Stomach (tissue), 9 donors: ENCODE data around the gene SNORC. TPM values are rescaled to one million over a fixed set of nuclear protein-coding genes. Genes with fewer than 3 reads are reported as not detected.

Source experiments
- DNase-seq, 2 donors: peaks; one replicate each; pipeline versions ENCODE4 v3.0.0 to v3.0.0-alpha.2; 2013 to 2019
- H3K27ac ChIP-seq, 5 donors: fragments of 200-600 bp in 4 of 5; sonication (generic) in 4 of 5; one replicate each; pipeline ENCODE4 v1.5.1; 2013 to 2019; ENCODE audit warnings: mild to moderate bottlenecking in 1 of 5, moderate library complexity in 1 of 5
- H3K27me3 ChIP-seq, 3 donors: fragments of 200-600 bp; sonication (generic); one replicate each; pipeline ENCODE4 v1.5.1; 2017 to 2019; ENCODE audit warnings: mixed run types in 1 of 3
- H3K36me3 ChIP-seq, 4 donors: fragments of 200-600 bp; sonication (generic); 1 replicate in 3 of 4; 2 replicates in 1 of 4; pipeline ENCODE4 v1.5.1; 2016 to 2019
- H3K4me1 ChIP-seq, 4 donors: fragments of 200-600 bp; sonication (generic); one replicate each; pipeline ENCODE4 v1.5.1; 2016 to 2019
- H3K4me3 ChIP-seq, 4 donors: fragments of 200-600 bp; sonication (generic) in 3 of 4; one replicate each; pipeline ENCODE4 v1.5.1; 2016 to 2019; ENCODE audit warnings: mild to moderate bottlenecking in 1 of 4
- H3K9me3 ChIP-seq, 4 donors: fragments of 200-600 bp; sonication (generic); one replicate each; pipeline ENCODE4 v1.5.1; 2016 to 2019
- CTCF ChIP-seq, 7 experiments: fragments of 450-650 bp in 4 of 7; fragments of 200-600 bp in 3 of 7; sonication (generic) in 3 of 7; IDR thresholded peaks; one replicate each; pipeline ENCODE4 v1.5.1; 2016 to 2019; ENCODE audit warnings: antibody characterized with exemption in 7 of 7, control low read depth in 2 of 7, mild to moderate bottlenecking in 1 of 7
- EP300 ChIP-seq: sonication (generic); formaldehyde crosslinking; IDR thresholded peaks from one replicate; pipeline ENCODE4 v1.6.1; 2017; ENCODE audit warnings: antibody characterized with exemption
- POLR2A ChIP-seq, 4 donors: fragments of 450-650 bp; IDR thresholded peaks; one replicate each; pipeline ENCODE4 v1.6.1; 2016; ENCODE audit warnings: antibody characterized with exemption in 4 of 4, control low read depth in 2 of 4, mild to moderate bottlenecking in 1 of 4, moderate library complexity in 1 of 4
- POLR2AphosphoS5 ChIP-seq, 3 donors: sonication (generic); formaldehyde crosslinking; IDR thresholded peaks; one replicate each; pipeline ENCODE4 v1.6.1; 2016; ENCODE audit warnings: antibody characterized with exemption in 3 of 3
- WGBS, 5 donors: extraction: QIAGEN DNeasy Blood & Tissue Kit in 3 of 5; methylation state at CpG; one replicate each; pipeline versions ENCODE4 v1.1.5 to v1.1.7; 2013 to 2018; 5-methylcytosine and 5-hydroxymethylcytosine counted together
- intact Hi-C: fragments of 100-400 bp; cut with DNase I; formaldehyde crosslinking; loops from one replicate; pipeline ENCODE4 v1.15.1; 2023; ENCODE audit warnings: low total_unique reads
- polyA plus RNA-seq, 3 donors: library from polyadenylated mRNA; stranded (reverse); fragments of 200-250 nt; gene quantifications; one replicate each; pipeline ENCODE4 v1.2.3, GENCODE V29; 2013
- total RNA-seq, 5 donors: library from RNA; depleted of rRNA; stranded (reverse); fragments of >200 nt; gene quantifications; one replicate each; pipeline versions ENCODE4 v1.1.0 to v1.2.3, GENCODE V29; 2014 to 2016
- donor health status: healthy with polysubstance abuse.
- donor health status: Bipolar disorder and iron deficiency.
- donor health status: healthy.

SNORC gene
- total and polyA plus RNA-seq, 8 donors: 0.55 to 23.8 (median 6.3) TPM; not detected in 1

GRCh38 chr2:232835687-232836208, 34.3 kb upstream of the SNORC start:
- H3K36me3 ChIP-seq: peaks cover 44 to 89% (median 85%) of the 10 kb centered on the region in 4 donors
- H3K27ac ChIP-seq: peak overlapping the region in 1 of 5 donors; percentile 18
- intact Hi-C loops: no loop called here

GRCh38 chr2:232836934-232837333, 33.1 kb upstream of the SNORC start:
- peaks cover 7 to 49% (median 28%) of the 10 kb centered on the region in 4 donors for H3K4me1 ChIP-seq
- DNase-seq: no peak
- H3K9me3 ChIP-seq: no peaks in the 10 kb centered on the region
- no peak for TF ChIP-seq CTCF (IDR thresholded peaks at IDR 0.05)
- TF ChIP-seq EP300: no peak
- no peak for TF ChIP-seq POLR2A (IDR thresholded peaks at IDR 0.05)
- TF ChIP-seq POLR2AphosphoS5 (IDR thresholded peaks at IDR 0.05): no peak
- no peak overlapping the region for H3K27ac ChIP-seq
- intact Hi-C loops: no loop called here
- H3K27me3 ChIP-seq: no peaks in the 10 kb centered on the region
- H3K4me3 ChIP-seq: no peak overlapping the region
- H3K36me3 ChIP-seq: peaks cover 41 to 89% (median 85%) of the 10 kb centered on the region in 4 donors
- WGBS, 5 donors: 86 to 96% (median 93%) methylated on average over 3 to 4 of the region's 4 CpGs

More at GRCh38 chr2:232835687-232836208, 34.3 kb upstream of the SNORC start:
- peak in 1 of 2 donors; percentile 7 for DNase-seq
- 37 to 55% (median 44%) methylated on average over 14 of the region's 14 CpGs for WGBS, 5 donors
- no peaks in the 10 kb centered on the region for H3K27me3 ChIP-seq
- peaks cover 7 to 49% (median 28%) of the 10 kb centered on the region in 4 donors for H3K4me1 ChIP-seq
- TF ChIP-seq POLR2AphosphoS5 (IDR thresholded peaks at IDR 0.05): no peak
- no peak for TF ChIP-seq POLR2A (IDR thresholded peaks at IDR 0.05)
- TF ChIP-seq CTCF (IDR thresholded peaks at IDR 0.05): no peak
- H3K4me3 ChIP-seq: no peak overlapping the region
- H3K9me3 ChIP-seq: no peaks in the 10 kb centered on the region

GRCh38 chr2:232838406-232838874, 31.6 kb upstream of the SNORC start:
- H3K27ac ChIP-seq: peak overlapping the region in 2 of 5 donors; percentile 43 to 66

More at GRCh38 chr2:232838406-232838874, 31.6 kb upstream of the SNORC start:
- DNase-seq: peak in 1 of 2 donors; percentile 48
- intact Hi-C loops: no loop called here
- H3K4me3 ChIP-seq: no peak overlapping the region
- H3K4me1 ChIP-seq: peaks cover 7 to 49% (median 28%) of the 10 kb centered on the region in 4 donors
- no peaks in the 10 kb centered on the region for H3K27me3 ChIP-seq
- H3K36me3 ChIP-seq: peaks cover 35 to 86% (median 84%) of the 10 kb centered on the region in 4 donors
- TF ChIP-seq EP300: no peak
- TF ChIP-seq CTCF (IDR thresholded peaks at IDR 0.05): no peak
- TF ChIP-seq POLR2A (IDR thresholded peaks at IDR 0.05): no peak
- TF ChIP-seq POLR2AphosphoS5 (IDR thresholded peaks at IDR 0.05): no peak
- 48 to 73% (median 65%) methylated on average over 2 of the region's 2 CpGs for WGBS, 5 donors
- no peaks in the 10 kb centered on the region for H3K9me3 ChIP-seq
